ENCODE data around the gene LRRC25. TPM values are rescaled to one million over a fixed set of nuclear protein-coding genes. Genes with fewer than 3 reads are reported as not detected.

LRRC25 gene
- polyA plus RNA-seq, 4 donors = 0.79 to 1.9 (median 1.1) TPM

- no peak for DNase-seq (ENCODE audit: low read depth in 4 of 4, low spot score in 2 of 4)
Measured at GRCh38 chr19:18425515-18426415, 28.3 kb upstream of the LRRC25 start.

- DNase-seq (ENCODE audit: low read depth in 4 of 4, low spot score in 2 of 4) = no peak
Measured at GRCh38 chr19:18424890-18425514, 27.6 kb upstream of the LRRC25 start.

GRCh38 chr19:18424122-18424889 is 26.9 kb upstream of the LRRC25 start:
- no peak for DNase-seq (ENCODE audit: low read depth in 4 of 4, low spot score in 2 of 4)

GRCh38 chr19:18423258-18424020 is 26.0 kb upstream of the LRRC25 start:
- no peak for DNase-seq (ENCODE audit: low read depth in 4 of 4, low spot score in 2 of 4)

- no peak for DNase-seq (ENCODE audit: low read depth in 4 of 4, low spot score in 2 of 4)
Measured at GRCh38 chr19:18422530-18423191, 25.2 kb upstream of the LRRC25 start.

GRCh38 chr19:18421371-18421959 is 24.0 kb upstream of the LRRC25 start:
- no peak for DNase-seq (ENCODE audit: low read depth in 4 of 4, low spot score in 2 of 4)

GRCh38 chr19:18420930-18421329 is 23.5 kb upstream of the LRRC25 start:
- no peak for DNase-seq (ENCODE audit: low read depth in 4 of 4, low spot score in 2 of 4)

GRCh38 chr19:18419699-18420460 is 22.5 kb upstream of the LRRC25 start:
- DNase-seq (ENCODE audit: low read depth in 4 of 4, low spot score in 2 of 4) = no peak

- DNase-seq (ENCODE audit: low read depth in 4 of 4, low spot score in 2 of 4) = no peak
Measured at GRCh38 chr19:18419195-18419698, 21.8 kb upstream of the LRRC25 start, which contains the start of gene SSBP4. TSS of gene SSBP4 (plus strand) at chr19:18419398. CDS start at chr19:18419649, 251 bp downstream.

GRCh38 chr19:18418483-18419194 is 21.2 kb upstream of the LRRC25 start:
- no peak for DNase-seq (ENCODE audit: low read depth in 4 of 4, low spot score in 2 of 4)

- no peak for DNase-seq (ENCODE audit: low read depth in 4 of 4, low spot score in 2 of 4)
Measured at GRCh38 chr19:18418029-18418482, 20.6 kb upstream of the LRRC25 start.

GRCh38 chr19:18417250-18418028 is 20.0 kb upstream of the LRRC25 start:
- DNase-seq (ENCODE audit: low read depth in 4 of 4, low spot score in 2 of 4) = peak in 1 of 4 donors; percentile 72

- peak in 2 of 4 donors; percentile 85 to 89 for DNase-seq (ENCODE audit: low read depth in 4 of 4, low spot score in 2 of 4)
Measured at GRCh38 chr19:18416778-18417249, 19.4 kb upstream of the LRRC25 start.

- DNase-seq (ENCODE audit: low read depth in 4 of 4, low spot score in 2 of 4) = peak in 3 of 4 donors; percentile 75 to 88 (median 82)
Measured at GRCh38 chr19:18415178-18415867, 17.9 kb upstream of the LRRC25 start.

GRCh38 chr19:18414504-18415177 is 17.2 kb upstream of the LRRC25 start:
- DNase-seq (ENCODE audit: low read depth in 4 of 4, low spot score in 2 of 4) = no peak
